H1 (cell line): Measurements from ENCODE around the gene NF1. TPM values are rescaled to one million over a fixed set of nuclear protein-coding genes. Genes with fewer than 3 reads are reported as not detected.

ENCODE experiments used
- RBBP5 ChIP-seq: IDR thresholded peaks from 2 replicates; pipeline ENCODE4 v1.7.1; 2012; ENCODE audit warnings: low read depth, mild to moderate bottlenecking, inconsistent platforms, low read length, moderate library complexity, borderline replicate concordance
- polyA plus RNA-seq, 7 experiments: library from polyadenylated mRNA; depleted of rRNA in 3 of 7; stranded (reverse) in 5 of 7; unstranded in 2 of 7; fragments of >200 nt in 5 of 7; fragments of 200-250 nt in 2 of 7; gene quantifications; 1 replicate in 5 of 7; 2 replicates in 1 of 7; 4 replicates in 1 of 7; pipeline versions ENCODE4 v1.2.1 to v1.2.3, GENCODE V29; 2011 to 2013; ENCODE audit warnings: missing spikeins in 2 of 7, mixed read lengths in 2 of 7
- total RNA-seq: library from RNA; stranded (reverse); fragmentation: NEBNext Ultra II Directional; extraction: Animal tissue kit (Norgen Biotek cat#: 25700); gene quantifications from 2 replicates; pipeline ENCODE4 v1.2.1, GENCODE V29; 2021

The NF1 gene
- total and polyA plus RNA-seq, 2 of the 8 experiments (the other 6 are each of a cell fraction or from before 2014, with no cell fraction given): 19.3 to 29.6 TPM

GRCh38 chr17:31058976-31059375, 35.8 kb upstream of the NF1 start (continued):
- no peak for TF ChIP-seq RBBP5
